ENCODE measurements around the gene FIBCD1. TPM values are rescaled to one million over a fixed set of nuclear protein-coding genes. Genes with fewer than 3 reads are reported as not detected.
"Not testable (repeated sequence)": the region's sequence is repeated elsewhere in the genome, so short reads cannot be mapped to it uniquely, and the experiment has no call there.

The FIBCD1 gene
- total and polyA plus RNA-seq, 2 experiments from 2014 or later, result 0.43 to 4.0 TPM

- Histone ChIP-seq H3K9me3 (ENCODE audit: low read depth) (no peaks in the 10 kb centered on the region), H3K36me3 (no peaks in the 10 kb centered on the region), H3K4me1 (ENCODE audit: low read depth) (no peaks in the 10 kb centered on the region), H3K27me3 (no peaks in the 10 kb centered on the region), H3K27ac (no peak overlapping the region), H3K4me3 (no peak overlapping the region)
- no peak for DNase-seq (ENCODE audit: low read depth in 1 of 2, low spot score in 1 of 2)
- TF ChIP-seq CTCF (IDR thresholded peaks at IDR 0.05; ENCODE audit: low read depth, low read length), result no peak
Observed at GRCh38 chr9:130960522-130961378, 21.7 kb upstream of the FIBCD1 start.

DNA sequence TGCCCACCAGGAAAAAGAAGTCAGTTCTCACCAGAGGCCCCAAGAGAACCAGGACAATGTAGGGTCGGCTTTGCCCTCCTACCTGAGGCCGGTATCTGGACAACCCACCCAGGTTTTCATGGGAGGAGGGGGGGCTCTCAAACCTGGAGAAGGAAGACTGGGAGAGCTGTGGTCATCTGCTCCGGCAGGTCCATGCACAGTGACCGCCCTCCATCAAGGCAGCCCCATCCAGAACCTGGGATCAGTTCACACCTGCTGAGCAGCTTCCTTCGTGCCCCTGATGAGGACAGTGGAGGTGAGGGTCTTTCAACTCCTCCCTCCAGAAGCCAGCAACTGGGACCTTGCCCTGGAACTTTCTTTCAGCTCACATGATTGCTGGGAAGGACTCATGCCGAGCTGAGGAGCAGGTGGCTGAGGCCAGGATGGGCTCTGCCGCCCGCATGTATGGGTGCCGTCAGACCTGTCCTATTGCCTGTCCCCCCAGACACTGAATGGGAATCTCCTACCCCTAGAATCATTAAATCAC lies 20.8 kb upstream of the FIBCD1 start:
- H3K4me3 ChIP-seq, result no peak overlapping the region
- H3K9me3 ChIP-seq (ENCODE audit: low read depth), result no peaks in the 10 kb centered on the region
- DNase-seq (ENCODE audit: low read depth in 1 of 2, low spot score in 1 of 2), result no peak
- no peaks in the 10 kb centered on the region for H3K36me3 ChIP-seq
- TF ChIP-seq CTCF (IDR thresholded peaks at IDR 0.05; ENCODE audit: low read depth, low read length), result no peak
- no peaks in the 10 kb centered on the region for H3K4me1 ChIP-seq (ENCODE audit: low read depth)
- H3K27me3 ChIP-seq, result no peaks in the 10 kb centered on the region
- no peak overlapping the region for H3K27ac ChIP-seq

DNA sequence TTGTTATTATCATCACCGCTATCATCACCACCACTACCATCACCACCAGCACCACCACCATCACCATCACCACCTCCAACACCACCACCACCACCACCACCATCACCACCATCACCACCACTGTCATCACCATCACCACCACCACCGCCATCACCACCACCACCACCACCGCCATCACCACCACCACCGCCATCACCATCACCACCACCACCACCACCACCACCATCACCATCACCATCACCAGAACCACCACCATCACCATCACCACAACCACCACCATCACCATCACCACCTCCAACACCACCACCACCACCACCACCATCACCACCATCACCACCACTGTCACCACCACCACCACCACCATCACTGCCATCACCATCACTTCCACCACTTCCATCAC lies 19.5 kb upstream of the FIBCD1 start:
- not testable (repeated sequence) for DNase-seq (ENCODE audit: low read depth in 1 of 2, low spot score in 1 of 2); H3K27me3 ChIP-seq; H3K27ac ChIP-seq; H3K4me3 ChIP-seq; H3K36me3 ChIP-seq; H3K9me3 ChIP-seq (ENCODE audit: low read depth); H3K4me1 ChIP-seq (ENCODE audit: low read depth)

- no peaks in the 10 kb centered on the region for H3K4me1 ChIP-seq (ENCODE audit: low read depth)
- no peaks in the 10 kb centered on the region for H3K9me3 ChIP-seq (ENCODE audit: low read depth)
- no peak overlapping the region for H3K4me3 ChIP-seq
- DNase-seq (ENCODE audit: low read depth in 1 of 2, low spot score in 1 of 2), result no peak
- TF ChIP-seq CTCF (IDR thresholded peaks at IDR 0.05; ENCODE audit: low read depth, low read length), result no peak
- no peaks in the 10 kb centered on the region for H3K27me3 ChIP-seq
- no peaks in the 10 kb centered on the region for H3K36me3 ChIP-seq
- H3K27ac ChIP-seq, result no peak overlapping the region
Observed at GRCh38 chr9:130957451-130958203, 18.6 kb upstream of the FIBCD1 start.

DNA sequence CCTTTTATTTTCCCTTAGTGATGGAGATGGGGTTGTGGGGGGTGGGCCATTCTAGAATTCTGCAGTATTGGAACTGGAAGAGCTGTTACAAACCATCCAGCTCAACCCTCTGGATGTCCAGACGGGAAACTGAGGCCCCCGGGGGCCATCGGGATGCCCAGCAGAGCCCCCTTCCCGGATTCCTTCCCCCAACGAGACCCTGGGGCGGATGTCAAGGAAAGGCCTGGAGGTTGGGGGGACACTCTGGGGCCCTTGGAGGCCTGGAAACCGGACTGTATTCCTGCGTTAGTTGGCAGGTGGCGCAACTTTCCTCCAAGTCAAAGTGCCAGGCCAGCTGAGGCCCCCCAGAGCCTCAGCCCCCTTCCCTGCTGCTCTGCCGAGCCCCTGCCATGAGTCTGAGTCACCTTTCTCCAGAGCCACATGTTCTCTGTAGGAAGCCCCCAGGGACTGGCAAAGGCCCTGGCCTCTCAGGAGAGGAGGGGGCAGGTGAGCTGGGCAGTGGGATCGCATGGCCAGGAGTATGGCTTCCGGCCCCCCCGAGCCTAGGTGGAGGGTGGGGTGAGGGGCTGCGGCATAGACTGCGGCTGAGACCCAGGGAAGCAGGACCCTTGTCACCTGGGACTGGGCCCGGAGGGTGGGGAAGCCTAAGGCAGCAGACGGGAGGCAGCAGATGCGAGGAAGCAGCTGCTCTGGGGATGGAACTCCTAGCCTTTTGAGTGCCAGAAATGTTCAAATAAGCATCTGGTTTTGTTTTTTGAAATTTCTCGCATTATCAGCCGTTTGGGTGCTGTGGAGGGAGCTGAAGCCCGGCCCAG lies 17.8 kb upstream of the FIBCD1 start:
- no peak for TF ChIP-seq CTCF (IDR thresholded peaks at IDR 0.05; ENCODE audit: low read depth, low read length)
- Histone ChIP-seq H3K27ac (no peak overlapping the region), H3K27me3 (no peaks in the 10 kb centered on the region), H3K4me1 (ENCODE audit: low read depth) (no peaks in the 10 kb centered on the region), H3K36me3 (no peaks in the 10 kb centered on the region), H3K9me3 (ENCODE audit: low read depth) (no peaks in the 10 kb centered on the region), H3K4me3 (no peak overlapping the region)
- no peak for DNase-seq (ENCODE audit: low read depth in 1 of 2, low spot score in 1 of 2)
